ENCODE data around the gene RNF166.
A peak's percentile ranks its signal among the peaks of the same experiment; 100 is the strongest.

Gene RNF166

GRCh38 chr16:88705076-88705684 is 1.0 kb downstream of the RNF166 start:
- peak; percentile 40 for DNase-seq

- peak; percentile 69 for DNase-seq
Observed at GRCh38 chr16:88703486-88704309, 2.5 kb downstream of the RNF166 start.

- no peak for DNase-seq
Observed at GRCh38 chr16:88702371-88703210, 3.6 kb downstream of the RNF166 start.

DNA sequence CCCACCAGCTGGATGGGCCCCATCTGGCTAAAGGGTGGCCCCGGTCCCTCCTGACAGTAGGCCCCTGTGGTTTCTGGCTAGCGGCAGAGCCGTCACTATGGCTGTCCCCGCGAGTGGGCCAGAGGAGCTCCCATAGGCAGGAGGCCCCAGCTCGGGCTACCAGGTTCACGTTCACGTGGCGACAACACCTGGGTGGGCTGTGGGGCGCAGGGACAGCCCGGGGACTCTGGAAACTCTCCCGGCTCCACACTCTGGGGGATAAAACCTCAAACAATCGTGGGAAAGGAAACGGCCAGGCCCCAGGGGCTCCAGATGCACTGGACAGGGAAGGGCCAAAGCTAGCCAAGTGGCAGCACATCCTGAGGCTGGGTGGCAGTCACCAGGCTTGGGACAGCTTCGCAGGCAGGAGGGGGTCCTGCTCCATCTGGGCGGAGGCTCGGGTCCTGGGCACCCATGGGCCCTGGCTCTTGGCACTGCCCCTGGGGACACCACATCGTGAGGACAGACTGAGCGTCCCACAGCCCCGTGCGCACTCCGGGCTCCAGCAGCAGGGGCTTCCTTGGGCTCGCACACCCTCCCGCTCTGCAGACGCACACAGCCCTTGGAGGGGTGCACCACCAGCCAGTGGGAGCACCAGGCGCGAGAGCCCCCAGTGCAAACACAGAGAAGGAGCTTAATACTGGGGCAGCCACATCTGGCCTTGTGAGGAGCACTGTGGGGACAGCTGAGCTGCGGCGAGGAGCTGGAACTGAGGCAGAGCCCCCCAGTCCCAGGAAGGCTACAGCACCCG is 4.4 kb downstream of the RNF166 start:
- DNase-seq: no peak

- peak; percentile 87 for DNase-seq
Observed at GRCh38 chr16:88700636-88701482, 5.3 kb downstream of the RNF166 start.

- DNase-seq: no peak
Observed at GRCh38 chr16:88700322-88700635, 5.9 kb downstream of the RNF166 start.

DNA sequence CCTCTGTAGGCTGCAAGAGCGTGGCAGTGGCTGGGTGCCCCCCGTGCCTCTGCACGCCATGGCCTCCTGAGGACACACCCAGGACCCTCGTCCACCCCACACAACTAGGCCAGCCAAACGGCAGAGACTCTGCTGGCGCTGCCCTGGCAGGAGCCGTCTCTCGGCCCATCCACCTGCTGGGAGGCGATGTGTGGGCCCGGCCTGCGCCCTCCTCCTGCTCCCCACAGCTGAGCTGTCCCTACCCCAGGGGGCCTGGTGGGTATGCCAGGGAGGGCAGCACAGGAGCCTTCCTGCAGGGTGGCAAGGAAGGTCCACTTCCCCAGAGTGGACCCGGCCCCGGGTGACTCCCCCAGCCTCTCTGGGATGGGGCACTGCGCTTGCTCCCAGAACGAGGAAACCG is 7.0 kb downstream of the RNF166 start:
- DNase-seq: no peak

DNA sequence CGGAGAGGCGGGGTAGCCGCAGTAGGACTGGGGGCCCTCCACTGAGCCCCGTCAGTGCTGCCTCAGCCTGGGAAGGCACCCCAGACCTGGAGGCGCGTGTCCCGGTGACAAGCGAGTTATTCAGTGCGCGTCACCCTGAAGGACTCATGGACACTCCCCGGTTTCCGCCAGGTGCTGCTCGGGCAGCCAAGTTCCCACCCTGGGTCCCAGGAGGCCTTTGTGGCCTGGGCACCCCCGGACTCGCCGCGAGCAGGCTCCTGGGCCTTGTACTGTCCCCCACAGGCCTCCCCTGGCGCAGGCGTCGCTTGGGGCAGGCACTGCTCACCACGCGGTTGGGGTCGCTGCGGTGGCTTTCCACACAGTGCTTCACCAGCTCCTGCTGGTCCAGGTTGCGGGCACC is 7.6 kb downstream of the RNF166 start:
- no peak for DNase-seq

DNA sequence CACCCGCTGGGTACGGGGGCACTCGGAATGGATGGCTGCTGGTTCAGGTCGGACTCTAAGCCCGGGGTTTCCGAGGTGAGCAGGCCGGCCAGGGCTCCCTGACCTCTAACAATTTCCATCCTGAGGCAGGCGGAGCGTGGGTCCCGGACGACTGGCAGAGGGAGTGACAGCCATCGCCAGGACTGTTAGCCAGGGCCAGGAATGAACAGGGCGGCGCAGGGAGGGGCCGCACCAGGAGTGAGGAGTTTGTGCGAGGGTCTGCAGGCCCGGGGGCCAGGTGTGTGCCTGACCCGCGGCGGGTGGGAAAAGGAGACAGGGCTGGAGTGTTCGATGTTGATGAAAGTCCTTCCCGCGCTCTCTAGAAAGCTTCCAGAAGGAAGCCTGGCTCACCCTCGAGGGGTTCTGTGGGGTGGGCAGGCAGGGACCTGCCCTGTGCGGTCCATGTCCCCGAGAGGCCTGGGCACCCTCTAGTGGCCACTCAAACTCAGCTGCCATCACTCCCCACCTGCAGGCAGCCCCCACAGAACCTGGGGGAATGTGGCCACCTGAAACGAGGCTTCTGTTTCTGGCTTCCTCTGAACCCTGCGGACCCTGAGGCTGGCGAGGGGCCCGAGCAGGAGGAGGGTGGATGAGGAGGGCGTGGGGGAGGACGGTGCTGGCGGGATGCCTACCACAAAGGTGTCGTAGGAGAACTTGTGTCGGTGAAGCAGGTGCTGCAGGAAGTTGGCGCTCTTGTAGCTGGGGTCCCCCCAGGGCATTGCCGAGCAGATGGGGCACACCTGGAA is 8.2 kb downstream of the RNF166 start:
- no peak for DNase-seq

DNA sequence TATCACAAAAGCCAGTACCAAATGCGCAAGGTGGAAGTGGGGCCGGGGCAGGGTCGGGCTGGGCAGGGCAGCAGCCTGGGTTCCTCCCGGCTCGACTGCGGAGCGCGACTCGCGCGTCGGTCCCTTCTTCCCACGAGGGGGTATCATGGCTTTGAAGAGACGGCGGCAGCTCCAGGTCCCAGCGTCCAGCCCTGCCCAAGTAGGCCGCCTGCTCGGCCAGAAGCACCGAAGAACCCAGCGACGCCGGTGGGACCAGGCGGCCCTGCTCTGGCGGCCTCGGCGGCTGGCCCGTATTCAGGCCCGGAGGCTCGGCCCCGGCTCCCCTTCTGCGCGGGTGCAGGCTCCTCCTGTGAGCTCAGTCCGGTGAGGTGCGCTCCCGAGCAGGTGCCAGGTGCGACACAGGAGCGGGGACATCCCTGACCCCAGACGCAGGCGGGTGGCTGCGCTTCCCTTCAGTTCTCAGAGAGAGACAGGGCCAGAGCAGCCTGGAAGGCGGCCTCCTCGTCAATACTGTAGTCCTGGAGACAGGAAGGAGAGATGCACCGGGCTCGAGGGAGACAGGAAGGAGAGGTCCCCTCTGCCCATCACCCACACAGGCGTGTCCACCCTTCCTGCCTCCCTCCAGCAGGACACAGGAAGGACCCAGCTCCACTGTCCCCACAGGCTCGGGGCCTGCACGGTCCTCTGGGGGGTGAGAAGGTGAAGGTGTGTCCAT is 8.9 kb downstream of the RNF166 start:
- DNase-seq: no peak

GRCh38 chr16:88696441-88696840 is 9.8 kb downstream of the RNF166 start:
- no peak for DNase-seq

- DNase-seq: no peak
Observed at GRCh38 chr16:88695753-88696152, 10.5 kb downstream of the RNF166 start.

GRCh38 chr16:88695218-88695617 is 11.0 kb downstream of the RNF166 start:
- DNase-seq: no peak

- no peak for DNase-seq
Observed at GRCh38 chr16:88694221-88695087, 11.8 kb downstream of the RNF166 start.

DNA sequence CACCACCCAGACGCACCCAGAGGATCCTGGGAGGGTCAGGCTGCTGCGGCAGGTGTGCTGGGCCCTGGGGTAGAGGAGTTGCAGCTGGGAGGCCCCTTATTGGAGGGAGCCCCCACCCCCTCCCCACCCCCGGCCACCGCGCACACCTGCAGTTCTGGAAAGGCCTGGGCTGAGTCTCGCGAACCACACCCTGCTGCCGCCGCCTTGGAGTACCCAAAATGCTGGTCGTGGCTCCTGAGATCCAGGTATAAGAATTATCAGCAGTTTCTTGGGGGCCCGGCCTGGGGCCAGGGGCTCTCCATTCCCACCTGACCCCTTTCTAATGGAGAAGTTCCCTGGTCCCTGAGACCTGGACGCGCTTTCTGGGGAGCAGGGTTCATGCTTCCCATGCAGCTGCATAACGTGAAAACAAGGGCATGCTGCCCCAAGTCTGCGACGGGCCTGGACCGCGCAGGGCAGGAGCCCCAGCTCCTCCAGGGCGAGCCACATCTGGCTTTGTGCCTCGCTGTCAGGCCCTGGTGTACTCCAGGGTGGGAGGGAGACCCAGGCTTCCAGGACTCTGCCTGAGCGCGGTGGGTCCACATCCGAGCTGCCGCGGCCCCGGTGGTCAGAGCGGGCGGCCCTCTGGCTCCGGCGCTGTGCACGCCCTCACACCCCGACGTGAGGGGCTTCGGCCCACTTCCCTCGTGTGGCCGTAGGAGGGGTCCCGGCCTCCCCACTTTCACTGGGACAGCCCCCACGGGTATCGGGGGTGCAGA is 12.6 kb downstream of the RNF166 start:
- no peak for DNase-seq

GRCh38 chr16:88692861-88693260 is 13.3 kb downstream of the RNF166 start:
- DNase-seq: no peak

- DNase-seq: peak; percentile 48
Observed at GRCh38 chr16:88691924-88692560, 14.2 kb downstream of the RNF166 start.

- no peak for DNase-seq
Observed at GRCh38 chr16:88691129-88691813, 14.9 kb downstream of the RNF166 start.

Measured in hematopoietic multipotent progenitor cell treated with erythropoietin and hydrocortisone succinate and interleukin-3 and kit ligand, for 8 days (in vitro differentiated cells).